ENCODE results near the gene COLGALT1.

COLGALT1 gene

DNA sequence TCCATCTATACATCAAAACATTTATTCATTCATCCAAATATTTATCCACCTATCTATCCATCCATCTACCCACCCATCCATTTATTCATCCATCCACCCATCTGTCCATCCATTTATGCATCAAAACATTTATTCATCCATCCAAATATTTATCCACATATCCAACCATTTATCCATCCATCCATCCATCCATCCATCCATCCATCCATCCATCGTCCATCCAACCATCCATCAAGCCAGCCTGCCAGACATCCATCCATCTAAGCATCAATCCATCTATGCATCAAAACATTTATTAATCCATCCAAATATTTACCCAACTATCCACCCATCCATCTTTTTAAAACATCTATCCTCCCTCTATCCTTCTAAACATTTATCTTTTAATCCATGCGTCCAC, 70.5 kb downstream of the COLGALT1 start:
- no peak for DNase-seq

DNA sequence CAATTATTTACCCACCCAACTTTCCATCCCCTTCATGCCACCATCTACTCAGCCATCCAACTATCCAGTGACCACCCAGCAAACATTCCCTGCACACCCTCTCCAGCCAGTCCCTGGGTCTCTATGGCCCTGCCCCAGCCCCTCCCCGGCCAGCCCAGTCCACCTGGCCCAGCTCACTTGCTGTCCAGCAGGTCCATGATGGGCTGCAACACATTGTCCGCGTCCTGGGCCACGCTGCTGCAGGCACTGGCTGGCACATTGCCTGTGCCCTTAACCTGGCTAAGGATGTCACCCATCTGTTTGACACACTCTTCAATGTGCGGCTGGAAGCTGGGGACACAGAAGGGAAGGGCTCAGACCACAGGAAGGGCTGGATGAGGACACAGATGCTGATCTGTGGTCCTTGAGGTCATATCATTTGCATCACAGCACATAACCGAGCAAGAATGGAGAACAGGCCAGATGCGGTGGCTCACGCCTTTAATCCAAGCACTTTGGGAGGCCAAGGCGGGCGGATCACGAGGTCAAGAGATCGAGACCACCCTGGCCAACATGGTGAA, 71.1 kb downstream of the COLGALT1 start:
- DNase-seq: no peak

DNA sequence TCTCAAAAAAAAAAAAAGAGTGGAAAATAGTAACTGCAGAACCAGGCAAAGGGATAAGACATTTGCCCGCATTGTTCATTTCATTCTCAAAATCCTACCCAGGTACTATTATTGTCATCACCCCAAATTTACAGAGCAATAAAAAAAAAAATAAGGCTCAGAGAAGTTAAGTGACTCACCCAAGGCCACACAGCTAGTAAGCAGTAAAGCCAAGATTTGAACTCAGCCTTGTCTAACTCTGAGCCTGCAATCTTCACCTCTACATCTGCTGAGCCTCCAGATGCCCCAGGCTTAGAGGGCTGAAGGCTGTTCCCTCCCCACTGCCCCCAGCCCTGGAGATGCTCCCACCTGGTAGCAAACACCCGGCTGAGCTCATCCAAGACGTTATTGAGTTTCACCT, 71.7 kb downstream of the COLGALT1 start:
- DNase-seq: no peak

DNA sequence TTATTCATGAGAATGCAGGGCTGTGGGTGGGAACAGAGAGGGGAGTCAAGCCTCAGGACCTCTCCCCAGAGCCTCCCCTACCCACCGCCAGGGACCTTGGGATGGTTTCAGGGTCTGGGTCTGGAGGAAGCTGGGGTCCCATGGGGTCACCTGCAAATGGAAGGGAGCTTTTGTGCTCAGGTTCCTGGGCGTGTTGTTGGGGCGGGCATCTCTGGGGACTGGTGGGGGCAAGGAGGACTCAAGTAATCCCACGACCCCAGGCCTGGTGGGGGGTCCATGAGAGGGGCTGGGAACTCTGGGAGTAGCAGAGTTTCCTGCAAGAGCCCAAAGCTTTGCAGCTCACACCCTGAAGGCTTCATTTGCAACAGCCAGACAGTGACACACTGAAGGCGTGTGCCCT, 72.5 kb downstream of the COLGALT1 start:
- DNase-seq: no peak

DNA sequence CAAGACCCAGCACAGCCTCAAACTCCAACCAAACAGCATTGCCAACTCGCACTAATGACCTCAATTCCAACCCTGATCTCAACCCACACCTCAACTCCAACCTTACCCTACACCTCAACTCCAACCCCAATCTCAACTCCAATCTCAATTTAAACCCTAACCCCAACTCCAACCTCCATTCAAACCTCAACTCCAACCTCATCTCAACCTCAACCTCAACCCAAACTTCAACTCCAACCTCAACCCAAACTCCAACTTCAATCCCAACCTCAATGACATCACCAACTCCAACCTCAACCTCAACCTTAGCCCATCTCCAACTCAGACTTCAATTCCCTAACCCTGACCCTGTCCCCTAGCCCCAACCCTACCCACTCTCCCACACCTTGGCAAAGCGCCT, 74.3 kb downstream of the COLGALT1 start:
- no peak for DNase-seq

DNA sequence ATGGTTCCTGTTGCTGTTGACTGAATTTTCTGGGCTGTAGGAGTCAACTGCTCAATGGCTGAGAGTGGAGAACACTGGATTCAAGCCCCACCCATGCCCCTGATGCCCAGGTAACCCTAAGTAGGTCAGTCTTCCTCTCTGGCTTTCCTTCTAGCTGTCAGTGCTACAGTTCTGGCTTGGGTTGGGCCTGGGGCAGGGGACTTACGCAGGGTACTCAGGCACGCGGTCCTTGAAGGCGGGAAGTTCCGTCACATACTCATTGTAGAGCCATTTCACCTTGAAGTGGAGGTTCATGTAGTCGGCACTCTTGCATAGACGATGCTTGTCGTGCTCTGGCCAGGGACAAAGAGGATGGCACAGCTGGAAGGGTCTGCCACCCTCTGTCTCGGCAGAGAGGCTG, 77.1 kb downstream of the COLGALT1 start:
- DNase-seq: no peak

Data from NCI-H774 (cell line).